HG03108 (cell line): ENCODE data around the gene NDC80.
"Not testable (repeated sequence)": the region's sequence is repeated elsewhere in the genome, so short reads cannot be mapped to it uniquely, and the experiment has no call there.

Experiments used
- ATAC-seq: cut with Tn5 transposase; IDR thresholded peaks from one replicate; pipeline ENCODE4 v1.9.1; 2021; ENCODE audit warnings: moderate library complexity; ENCODE audit not compliant: unreplicated experiment

NDC80 gene

DNA sequence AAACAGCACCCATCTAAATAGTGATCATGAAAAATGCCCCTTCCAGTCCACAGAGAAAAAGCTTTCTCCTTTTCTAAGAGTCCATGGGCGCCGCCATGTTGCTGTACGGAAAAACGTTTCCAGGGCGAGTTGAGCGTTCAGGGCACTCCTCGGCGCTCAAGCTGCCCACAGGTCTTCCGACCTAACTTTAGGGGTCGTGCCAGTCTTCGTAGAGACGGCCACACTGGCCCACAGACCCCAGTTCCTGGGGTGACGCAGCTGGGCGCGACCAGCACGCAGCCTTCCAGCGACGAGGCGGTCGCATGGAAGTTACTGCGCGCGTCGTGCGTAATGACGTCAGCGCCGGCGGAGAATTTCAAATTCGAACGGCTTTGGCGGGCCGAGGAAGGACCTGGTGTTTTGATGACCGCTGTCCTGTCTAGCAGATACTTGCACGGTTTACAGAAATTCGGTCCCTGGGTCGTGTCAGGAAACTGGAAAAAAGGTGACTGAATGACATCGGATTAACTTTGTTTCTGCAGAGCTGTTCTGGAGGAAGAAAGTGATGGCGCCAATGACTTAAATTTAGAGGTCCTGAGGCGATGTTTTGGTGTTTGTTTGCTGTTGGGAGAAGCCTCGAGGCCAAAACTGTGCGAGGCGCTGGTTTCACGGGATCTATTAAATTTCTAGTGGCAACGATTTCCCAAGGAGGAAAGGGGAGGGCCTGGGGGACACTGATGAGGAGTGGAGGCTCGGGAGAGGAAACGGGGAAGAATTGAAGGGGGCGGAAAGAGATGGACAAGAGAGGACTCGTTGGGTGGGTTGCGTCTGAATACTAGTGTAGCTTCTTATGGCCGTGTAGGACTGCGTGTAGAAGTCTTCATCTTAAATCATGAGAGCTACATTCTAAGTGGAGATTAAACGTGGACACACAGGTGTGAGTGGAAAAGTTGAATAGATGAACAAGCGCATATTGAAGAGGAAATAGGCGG lies at the start of gene NDC80, which contains the start of gene METTL4:
NDC80 (plus strand) TSS at position 358 of the 971 bp plus-strand sequence. CDS start 1,429 bp downstream, outside the sequence.
METTL4 (minus strand) TSS at position 306 of the 971 bp plus-strand sequence. CDS start 4,289 bp downstream, outside the sequence.
- ATAC-seq, result peak; percentile 80

DNA sequence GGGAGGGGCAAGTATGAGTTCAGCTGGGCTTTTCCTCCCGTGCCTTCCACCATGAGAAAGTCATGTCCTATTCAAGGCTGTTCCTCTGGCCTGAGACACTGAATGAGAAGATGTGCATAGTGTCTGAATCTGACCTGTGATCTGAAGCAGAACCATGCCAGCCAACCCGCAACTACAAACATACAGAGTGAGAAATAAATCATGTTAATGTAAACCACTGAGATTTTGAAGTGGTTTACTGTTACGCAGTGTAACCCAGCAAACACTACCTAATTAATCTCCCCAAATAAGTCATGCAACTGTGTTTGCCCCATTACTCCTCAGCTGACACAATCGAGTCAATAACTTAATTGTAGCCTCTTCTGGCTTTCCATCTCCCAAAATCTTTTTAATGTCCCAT lies 49.2 kb upstream of the NDC80 start:
- ATAC-seq, result no peak

DNA sequence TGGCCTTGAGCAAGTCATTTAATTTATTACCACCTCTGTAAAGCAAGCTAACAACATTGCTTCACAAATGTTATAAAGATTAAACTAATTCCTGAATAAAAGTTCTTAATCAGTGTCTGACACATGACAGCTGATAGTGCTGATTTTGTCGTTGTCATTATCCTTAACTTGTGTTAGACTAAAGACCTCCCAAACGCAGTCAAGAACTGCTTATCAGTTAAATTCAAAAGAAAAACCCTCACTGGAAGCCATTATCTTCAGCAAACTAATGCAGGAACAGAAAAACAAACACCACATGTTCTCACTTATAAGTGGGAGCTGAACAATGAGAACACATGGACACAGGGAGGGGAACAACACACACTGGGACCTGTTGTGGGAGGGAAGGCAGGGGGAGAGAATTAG lies 46.6 kb upstream of the NDC80 start:
- ATAC-seq, result not testable (repeated sequence)

GRCh38 chr18:2526329-2526728 lies 45.0 kb upstream of the NDC80 start:
- no peak for ATAC-seq

DNA sequence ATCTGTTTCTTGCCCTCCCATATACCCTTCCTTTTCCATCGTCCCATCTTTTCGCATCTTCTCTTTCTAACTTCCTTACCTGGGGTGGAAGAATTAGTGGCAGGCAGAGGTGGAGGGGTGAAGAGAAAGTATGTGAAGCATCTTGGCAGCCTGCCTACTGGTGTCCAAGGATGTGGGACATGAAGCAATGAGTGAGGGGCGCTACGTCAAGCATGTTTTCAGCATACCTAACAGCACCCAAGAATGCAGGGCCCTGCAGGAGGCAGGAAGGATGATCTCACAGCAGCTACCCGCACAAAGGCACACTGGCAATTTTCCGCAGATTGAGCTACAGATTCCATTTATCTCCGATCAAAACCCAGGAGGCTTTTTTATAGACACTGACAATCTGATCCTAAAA lies 42.2 kb upstream of the NDC80 start:
- no peak for ATAC-seq

- no peak for ATAC-seq
These were observed 39.6 kb upstream of the NDC80 start for GRCh38 chr18:2531751-2532150.

- no peak for ATAC-seq
These were observed 38.6 kb upstream of the NDC80 start for GRCh38 chr18:2532797-2533196.

- no peak for ATAC-seq
These were observed 36.5 kb upstream of the NDC80 start for GRCh38 chr18:2534906-2535305.

- no peak for ATAC-seq
These were observed 35.9 kb upstream of the NDC80 start for GRCh38 chr18:2535419-2535910.

GRCh38 chr18:2536063-2536462 lies 35.3 kb upstream of the NDC80 start:
- no peak for ATAC-seq

- no peak for ATAC-seq
These were observed 34.9 kb upstream of the NDC80 start for GRCh38 chr18:2536493-2536892.

- ATAC-seq, result no peak
These were observed 34.1 kb upstream of the NDC80 start for GRCh38 chr18:2537296-2537695.

DNA sequence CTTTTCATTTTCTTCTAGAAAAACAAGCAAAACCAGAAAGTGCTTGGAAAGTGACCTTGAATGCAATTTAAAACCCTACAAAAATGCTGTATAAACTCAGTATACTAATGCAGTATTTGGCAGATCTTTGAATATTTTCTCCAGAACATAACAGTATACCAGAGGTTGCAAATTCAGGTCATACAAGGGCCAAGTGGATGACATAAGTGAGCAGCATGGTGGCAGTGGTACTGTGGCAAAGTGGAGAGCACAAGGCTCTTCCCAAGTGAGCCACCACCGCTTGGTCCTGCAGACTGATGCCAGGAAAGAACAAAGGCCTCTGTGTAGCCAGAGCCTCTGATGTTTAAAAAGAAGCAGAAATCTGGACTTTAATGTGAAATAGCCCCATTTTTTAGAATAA lies 33.1 kb upstream of the NDC80 start:
- ATAC-seq, result no peak

DNA sequence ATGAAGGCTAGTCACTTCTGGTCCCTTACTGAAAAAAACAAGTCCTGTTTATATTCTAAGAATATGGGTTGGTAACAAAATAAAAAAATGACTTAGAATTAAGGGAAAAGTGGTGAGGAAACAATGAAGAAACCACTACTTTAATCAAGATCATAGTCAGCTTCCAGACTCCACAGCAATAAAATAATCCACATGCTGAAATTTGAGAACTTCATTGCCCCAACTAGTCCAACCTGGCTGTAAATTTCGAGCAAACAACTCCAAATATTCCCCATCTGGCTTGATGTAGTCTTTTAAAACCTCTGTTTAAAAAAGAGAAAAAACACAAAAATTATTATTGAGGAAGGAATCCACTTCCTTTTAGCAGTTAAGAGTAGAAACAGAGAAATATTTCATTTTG lies 32.5 kb upstream of the NDC80 start:
- no peak for ATAC-seq

GRCh38 chr18:2540575-2540974 lies 30.8 kb upstream of the NDC80 start:
- ATAC-seq, result no peak

DNA sequence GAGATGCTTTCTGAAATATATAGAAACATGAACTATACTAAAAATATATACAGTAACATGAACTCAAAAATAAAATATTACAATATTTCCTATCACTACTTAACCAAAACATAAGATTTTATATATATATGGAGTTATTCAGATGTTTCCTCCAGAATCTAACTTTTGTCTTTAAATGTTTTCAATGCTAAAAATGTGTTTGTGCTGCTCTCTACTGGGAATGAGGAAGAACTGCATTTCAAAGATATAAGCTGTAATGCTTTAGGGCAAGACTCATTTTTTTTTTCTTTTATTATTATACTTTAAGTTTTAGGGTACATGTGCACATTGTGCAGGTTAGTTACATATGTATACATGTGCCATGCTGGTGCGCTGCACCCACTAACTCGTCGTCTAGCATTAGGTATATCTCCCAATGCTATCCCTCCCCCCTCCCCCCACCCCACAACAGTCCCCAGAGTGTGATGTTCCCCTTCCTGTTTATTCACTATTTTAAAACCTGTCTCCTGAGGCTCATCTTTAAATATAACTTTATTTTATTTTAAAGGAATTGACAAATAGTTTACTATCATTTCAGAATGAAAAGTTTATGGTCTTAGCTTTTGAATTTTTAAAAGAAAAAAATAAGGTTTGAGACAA lies 29.3 kb upstream of the NDC80 start:
- peak; percentile 45 for ATAC-seq

- ATAC-seq, result no peak
These were observed 26.2 kb upstream of the NDC80 start for GRCh38 chr18:2545155-2545554.

GRCh38 chr18:2547477-2548087 lies 23.8 kb upstream of the NDC80 start:
- ATAC-seq, result no peak

GRCh38 chr18:2549462-2549861 lies 21.9 kb upstream of the NDC80 start:
- no peak for ATAC-seq

- ATAC-seq, result no peak
These were observed 19.9 kb upstream of the NDC80 start for GRCh38 chr18:2551425-2551824.

GRCh38 chr18:2554696-2555095 lies 16.7 kb upstream of the NDC80 start:
- ATAC-seq, result no peak
